ENCODE data around the gene ADORA1.
A peak's percentile ranks its signal among the peaks of the same experiment; 100 is the strongest.

The ADORA1 gene

GRCh38 chr1:203142124-203142523 is 14.6 kb downstream of the ADORA1 start:
- H3K4me3 ChIP-seq (ENCODE audit: low read length) = no peak overlapping the region
- TF ChIP-seq, protein P1, sequence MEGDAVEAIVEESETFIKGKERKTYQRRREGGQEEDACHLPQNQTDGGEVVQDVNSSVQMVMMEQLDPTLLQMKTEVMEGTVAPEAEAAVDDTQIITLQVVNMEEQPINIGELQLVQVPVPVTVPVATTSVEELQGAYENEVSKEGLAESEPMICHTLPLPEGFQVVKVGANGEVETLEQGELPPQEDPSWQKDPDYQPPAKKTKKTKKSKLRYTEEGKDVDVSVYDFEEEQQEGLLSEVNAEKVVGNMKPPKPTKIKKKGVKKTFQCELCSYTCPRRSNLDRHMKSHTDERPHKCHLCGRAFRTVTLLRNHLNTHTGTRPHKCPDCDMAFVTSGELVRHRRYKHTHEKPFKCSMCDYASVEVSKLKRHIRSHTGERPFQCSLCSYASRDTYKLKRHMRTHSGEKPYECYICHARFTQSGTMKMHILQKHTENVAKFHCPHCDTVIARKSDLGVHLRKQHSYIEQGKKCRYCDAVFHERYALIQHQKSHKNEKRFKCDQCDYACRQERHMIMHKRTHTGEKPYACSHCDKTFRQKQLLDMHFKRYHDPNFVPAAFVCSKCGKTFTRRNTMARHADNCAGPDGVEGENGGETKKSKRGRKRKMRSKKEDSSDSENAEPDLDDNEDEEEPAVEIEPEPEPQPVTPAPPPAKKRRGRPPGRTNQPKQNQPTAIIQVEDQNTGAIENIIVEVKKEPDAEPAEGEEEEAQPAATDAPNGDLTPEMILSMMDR (conservative IDR thresholded peaks at IDR 0.05; ENCODE audit: low read length) = no peak
- DNase-seq (ENCODE audit: low read depth) = no peak

- DNase-seq (ENCODE audit: low read depth) = no peak
- TF ChIP-seq, protein P1 (conservative IDR thresholded peaks at IDR 0.05; ENCODE audit: low read length) = no peak
- H3K4me3 ChIP-seq (ENCODE audit: low read length) = no peak overlapping the region
Observed at GRCh38 chr1:203142684-203143408, 15.3 kb downstream of the ADORA1 start.

- TF ChIP-seq, protein P1 (conservative IDR thresholded peaks at IDR 0.05; ENCODE audit: low read length) = no peak
- H3K4me3 ChIP-seq (ENCODE audit: low read length) = no peak overlapping the region
- no peak for DNase-seq (ENCODE audit: low read depth)
Observed at GRCh38 chr1:203143641-203144040, 16.1 kb downstream of the ADORA1 start.

GRCh38 chr1:203144661-203145060 is 17.1 kb downstream of the ADORA1 start:
- peak; percentile 21 for DNase-seq (ENCODE audit: low read depth)
- TF ChIP-seq, protein P1 (conservative IDR thresholded peaks at IDR 0.05; ENCODE audit: low read length) = no peak

DNA sequence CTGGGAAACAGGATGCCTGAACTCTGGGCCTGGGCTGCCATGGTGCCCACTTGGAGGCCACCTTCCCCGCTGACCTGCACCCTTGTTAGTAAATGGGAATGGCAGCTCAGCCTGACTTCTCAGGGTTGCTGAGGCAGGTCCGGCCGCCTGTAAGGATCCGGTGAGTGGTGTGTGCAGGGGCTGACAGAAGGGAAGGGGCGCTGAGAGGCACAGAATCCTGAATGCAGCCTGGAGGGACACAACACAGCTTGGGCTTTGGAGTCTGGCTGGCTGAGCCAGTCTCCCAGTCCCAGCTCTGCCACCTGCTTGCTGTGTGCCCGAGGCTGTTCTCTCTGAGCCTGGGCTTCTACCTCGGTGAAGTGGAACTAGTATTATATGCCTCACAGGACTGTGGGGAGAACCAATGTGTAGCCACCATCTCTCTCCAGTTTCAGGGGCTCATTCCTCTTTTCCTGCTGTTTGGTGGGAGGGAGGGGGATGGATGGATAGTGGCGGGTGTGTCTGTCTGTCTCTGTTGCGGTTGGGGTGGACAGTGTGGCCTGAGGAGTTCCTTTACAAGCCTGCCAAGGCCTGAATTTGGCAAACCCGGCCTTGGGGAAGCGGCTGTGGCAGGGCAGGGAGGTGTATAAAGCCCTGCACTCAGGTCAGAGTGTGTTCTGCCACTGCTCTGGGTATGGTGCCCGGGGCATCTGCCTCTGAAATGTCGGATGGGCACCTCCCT is 18.0 kb downstream of the ADORA1 start:
- H3K4me3 ChIP-seq (ENCODE audit: low read length) = no peak overlapping the region
- no peak for DNase-seq (ENCODE audit: low read depth)
- TF ChIP-seq, protein P1 (conservative IDR thresholded peaks at IDR 0.05; ENCODE audit: low read length) = no peak

More at GRCh38 chr1:203144661-203145060, 17.1 kb downstream of the ADORA1 start:
- no peak overlapping the region for H3K4me3 ChIP-seq (ENCODE audit: low read length)

DNA sequence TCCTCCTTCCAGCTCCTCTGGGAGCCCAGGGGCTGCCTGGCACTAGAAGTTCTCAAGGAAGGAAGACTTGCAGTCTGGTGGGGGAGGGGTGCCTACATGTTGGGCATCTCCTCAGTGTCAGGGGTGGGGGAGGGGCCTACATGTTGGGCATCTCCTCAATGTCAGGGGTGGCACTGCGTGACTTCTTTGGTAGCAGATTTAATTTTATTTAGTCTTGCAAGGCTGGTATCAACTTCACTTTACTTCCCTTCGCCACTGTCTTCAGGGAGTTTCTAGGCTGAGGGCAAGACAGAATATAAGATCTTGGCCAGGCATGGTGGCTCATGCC is 18.5 kb downstream of the ADORA1 start:
- TF ChIP-seq, protein P1 (conservative IDR thresholded peaks at IDR 0.05; ENCODE audit: low read length) = no peak
- H3K4me3 ChIP-seq (ENCODE audit: low read length) = no peak overlapping the region
- no peak for DNase-seq (ENCODE audit: low read depth)

DNA sequence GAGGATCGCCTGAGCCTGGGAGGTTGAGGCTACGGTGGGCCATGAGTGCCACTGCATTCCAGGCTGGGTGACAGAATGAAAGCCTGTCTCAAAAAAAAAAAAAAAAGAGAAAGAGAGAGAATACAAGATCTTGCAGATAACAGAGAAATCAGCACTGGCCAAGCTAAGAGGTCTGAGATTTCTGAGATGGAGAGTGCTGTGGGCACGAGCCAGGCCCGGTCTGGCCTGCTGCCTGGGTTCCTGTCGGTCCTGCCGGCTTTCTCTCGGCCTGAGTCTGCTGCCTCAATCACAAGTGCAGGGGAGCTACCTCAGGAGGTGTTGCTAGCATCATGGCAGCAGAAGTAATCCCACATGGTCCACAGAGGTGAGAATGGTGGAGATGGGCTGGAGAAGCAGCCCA is 19.0 kb downstream of the ADORA1 start:
- TF ChIP-seq, protein P1 (conservative IDR thresholded peaks at IDR 0.05; ENCODE audit: low read length) = no peak
- no peak overlapping the region for H3K4me3 ChIP-seq (ENCODE audit: low read length)
- DNase-seq (ENCODE audit: low read depth) = no peak
